ENCODE measurements around the gene PEX19. TPM values are rescaled to one million over a fixed set of nuclear protein-coding genes. Genes with fewer than 3 reads are reported as not detected.

Gene PEX19
- 21.6 and 36.7 TPM in 2 replicates for total RNA-seq

- H3K4me3 ChIP-seq (ENCODE audit: low read depth, low read length) = peak within 1 kb of the TSS; percentile 95
- peak; percentile 47 for DNase-seq (ENCODE audit: low read depth)
- TF ChIP-seq, protein P1, sequence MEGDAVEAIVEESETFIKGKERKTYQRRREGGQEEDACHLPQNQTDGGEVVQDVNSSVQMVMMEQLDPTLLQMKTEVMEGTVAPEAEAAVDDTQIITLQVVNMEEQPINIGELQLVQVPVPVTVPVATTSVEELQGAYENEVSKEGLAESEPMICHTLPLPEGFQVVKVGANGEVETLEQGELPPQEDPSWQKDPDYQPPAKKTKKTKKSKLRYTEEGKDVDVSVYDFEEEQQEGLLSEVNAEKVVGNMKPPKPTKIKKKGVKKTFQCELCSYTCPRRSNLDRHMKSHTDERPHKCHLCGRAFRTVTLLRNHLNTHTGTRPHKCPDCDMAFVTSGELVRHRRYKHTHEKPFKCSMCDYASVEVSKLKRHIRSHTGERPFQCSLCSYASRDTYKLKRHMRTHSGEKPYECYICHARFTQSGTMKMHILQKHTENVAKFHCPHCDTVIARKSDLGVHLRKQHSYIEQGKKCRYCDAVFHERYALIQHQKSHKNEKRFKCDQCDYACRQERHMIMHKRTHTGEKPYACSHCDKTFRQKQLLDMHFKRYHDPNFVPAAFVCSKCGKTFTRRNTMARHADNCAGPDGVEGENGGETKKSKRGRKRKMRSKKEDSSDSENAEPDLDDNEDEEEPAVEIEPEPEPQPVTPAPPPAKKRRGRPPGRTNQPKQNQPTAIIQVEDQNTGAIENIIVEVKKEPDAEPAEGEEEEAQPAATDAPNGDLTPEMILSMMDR (conservative IDR thresholded peaks at IDR 0.05; ENCODE audit: low read depth, low read length) = no peak
These were observed at the start of gene PEX19 for GRCh38 chr1:160284782-160285344. Gene PEX19 (minus strand): TSS chr1:160285133. CDS start chr1:160285124, 9 bp downstream.

GRCh38 chr1:160332516-160332915 lies 47.6 kb upstream of the PEX19 start:
- DNase-seq (ENCODE audit: low read depth) = no peak
- H3K4me3 ChIP-seq (ENCODE audit: low read depth, low read length) = no peak overlapping the region
- TF ChIP-seq, protein P1 (conservative IDR thresholded peaks at IDR 0.05; ENCODE audit: low read depth, low read length) = no peak

DNA sequence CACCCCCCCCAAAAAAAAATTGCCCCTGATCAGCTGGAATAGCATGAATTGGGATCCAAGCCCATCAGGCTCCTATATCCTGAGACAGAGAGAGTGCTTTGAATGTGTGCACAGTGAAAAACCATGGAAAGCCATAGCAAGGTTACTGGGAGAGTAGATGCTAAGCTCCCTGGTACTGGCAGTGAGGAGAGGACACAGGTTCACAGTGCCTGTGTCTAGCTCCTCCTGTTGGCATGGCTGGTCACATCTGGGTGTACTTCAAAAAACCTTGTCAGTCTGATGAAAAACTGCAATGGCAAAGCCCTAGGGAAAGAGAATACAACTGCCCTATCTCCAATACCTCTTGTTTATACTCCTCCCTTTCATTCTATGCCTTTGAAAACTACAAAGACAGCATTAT lies 45.2 kb upstream of the PEX19 start:
- TF ChIP-seq, protein P1 (conservative IDR thresholded peaks at IDR 0.05; ENCODE audit: low read depth, low read length) = peak; percentile 5
- no peak overlapping the region for H3K4me3 ChIP-seq (ENCODE audit: low read depth, low read length)
- DNase-seq (ENCODE audit: low read depth) = no peak

DNA sequence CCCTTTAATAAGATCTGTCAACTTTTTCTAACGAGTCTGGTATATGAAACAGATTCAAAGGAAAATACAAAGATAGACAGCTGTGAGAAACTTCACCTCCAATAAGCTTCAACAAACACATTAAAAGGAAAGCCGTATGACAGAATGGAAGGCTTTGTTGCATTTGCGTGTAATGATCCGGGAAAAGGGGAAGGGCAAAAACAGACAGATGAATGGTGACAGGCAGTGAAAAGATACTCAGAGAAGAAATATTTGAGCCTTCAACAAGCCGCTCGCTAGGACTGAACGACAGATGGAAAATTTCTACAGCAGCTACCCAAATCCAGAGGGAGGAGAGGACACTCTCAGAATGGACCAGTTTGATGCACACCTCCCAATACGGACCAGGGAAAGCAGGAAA lies 43.3 kb upstream of the PEX19 start:
- DNase-seq (ENCODE audit: low read depth) = no peak
- H3K4me3 ChIP-seq (ENCODE audit: low read depth, low read length) = no peak overlapping the region
- TF ChIP-seq, protein P1 (conservative IDR thresholded peaks at IDR 0.05; ENCODE audit: low read depth, low read length) = no peak

GRCh38 chr1:160326418-160326817 lies 41.5 kb upstream of the PEX19 start:
- TF ChIP-seq, protein P1 (conservative IDR thresholded peaks at IDR 0.05; ENCODE audit: low read depth, low read length) = no peak
- H3K4me3 ChIP-seq (ENCODE audit: low read depth, low read length) = no peak overlapping the region
- no peak for DNase-seq (ENCODE audit: low read depth)

- H3K4me3 ChIP-seq (ENCODE audit: low read depth, low read length) = no peak overlapping the region
- DNase-seq (ENCODE audit: low read depth) = no peak
- TF ChIP-seq, protein P1 (conservative IDR thresholded peaks at IDR 0.05; ENCODE audit: low read depth, low read length) = no peak
These were observed 40.3 kb upstream of the PEX19 start for GRCh38 chr1:160325252-160325651.

GRCh38 chr1:160322831-160323230 lies 37.9 kb upstream of the PEX19 start:
- DNase-seq (ENCODE audit: low read depth) = no peak
- TF ChIP-seq, protein P1 (conservative IDR thresholded peaks at IDR 0.05; ENCODE audit: low read depth, low read length) = no peak
- no peak overlapping the region for H3K4me3 ChIP-seq (ENCODE audit: low read depth, low read length)
